Measurements from ENCODE around the gene POLD3.

Gene POLD3

DNA sequence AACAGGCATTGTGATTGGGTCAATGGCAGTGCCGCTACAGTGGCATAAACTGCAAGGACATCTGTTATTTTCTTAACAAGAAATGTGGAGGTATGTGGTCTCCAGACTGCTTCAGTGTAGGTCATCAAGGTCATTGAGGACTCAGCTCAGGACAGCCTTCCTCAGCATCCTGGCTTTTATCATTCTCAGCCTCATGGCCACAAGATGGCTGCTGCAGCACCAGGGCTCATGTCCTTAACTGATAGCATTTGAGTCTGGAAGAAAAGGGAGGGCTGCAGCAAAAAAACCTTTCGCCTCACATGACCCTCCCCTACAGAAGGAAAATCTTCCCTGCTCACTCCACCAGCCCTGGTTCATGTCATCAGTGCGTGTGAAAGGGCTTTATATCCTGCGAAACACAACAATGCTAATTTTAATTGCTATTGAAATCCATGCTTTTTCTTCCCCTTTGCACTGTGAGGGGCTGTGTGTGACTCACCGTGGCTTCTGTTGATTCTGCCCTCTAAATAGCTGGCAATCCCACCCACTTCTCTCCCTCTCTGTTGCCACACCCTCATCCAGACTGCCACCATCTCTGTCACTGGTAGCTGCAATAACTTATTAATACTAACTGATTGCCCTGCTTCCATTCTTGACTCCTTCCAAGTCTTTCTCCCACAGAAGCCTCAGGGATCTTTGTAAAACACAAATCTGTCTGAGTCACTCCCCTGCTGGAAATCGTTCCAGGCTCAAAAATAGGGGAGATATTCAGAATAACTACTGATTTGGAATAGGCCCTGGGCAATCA lies 95.0 kb downstream of the POLD3 start:
- no peak for DNase-seq (ENCODE audit: low read depth in 3 of 3)

- no peak for DNase-seq (ENCODE audit: low read depth in 3 of 3)
Measured at GRCh38 chr11:74689666-74690065, 97.3 kb downstream of the POLD3 start.

GRCh38 chr11:74691755-74692154 lies 99.4 kb downstream of the POLD3 start:
- no peak for DNase-seq (ENCODE audit: low read depth in 3 of 3)

Measured in stimulated activated CD4-positive, alpha-beta T cell treated with anti-CD3 and anti-CD28 coated beads, TNF-alpha, amount 100 ng/mL, for 48 hours (primary cell).